Stomach (tissue), 4 donors: ENCODE data around the gene HESX1.

Experiments
- CTCF ChIP-seq, 7 experiments: fragments of 450-650 bp in 4 of 7; fragments of 200-600 bp in 3 of 7; sonication (generic) in 3 of 7; IDR thresholded peaks; one replicate each; pipeline ENCODE4 v1.5.1; 2016 to 2019; ENCODE audit warnings: antibody characterized with exemption in 7 of 7, control low read depth in 2 of 7, mild to moderate bottlenecking in 1 of 7
- POLR2A ChIP-seq, 4 donors: fragments of 450-650 bp; IDR thresholded peaks; one replicate each; pipeline ENCODE4 v1.6.1; 2016; ENCODE audit warnings: antibody characterized with exemption in 4 of 4, control low read depth in 2 of 4, mild to moderate bottlenecking in 1 of 4, moderate library complexity in 1 of 4
- POLR2AphosphoS5 ChIP-seq, 3 donors: sonication (generic); formaldehyde crosslinking; IDR thresholded peaks; one replicate each; pipeline ENCODE4 v1.6.1; 2016; ENCODE audit warnings: antibody characterized with exemption in 3 of 3

GRCh38 chr3:57151021-57151449 lies 48.7 kb downstream of the HESX1 start:
- TF ChIP-seq CTCF (IDR thresholded peaks at IDR 0.05) = no peak
- TF ChIP-seq POLR2A (IDR thresholded peaks at IDR 0.05) = no peak
- TF ChIP-seq POLR2AphosphoS5 (IDR thresholded peaks at IDR 0.05) = no peak
